HG03460 (cell line): Measurements from ENCODE around the gene EXO1.
"Not testable (repeated sequence)": the region's sequence is repeated elsewhere in the genome, so short reads cannot be mapped to it uniquely, and the experiment has no call there.

Experiments
- ATAC-seq: cut with Tn5 transposase; IDR thresholded peaks from one replicate; pipeline ENCODE4 v1.9.1; 2021; ENCODE audit not compliant: unreplicated experiment

Gene EXO1

DNA sequence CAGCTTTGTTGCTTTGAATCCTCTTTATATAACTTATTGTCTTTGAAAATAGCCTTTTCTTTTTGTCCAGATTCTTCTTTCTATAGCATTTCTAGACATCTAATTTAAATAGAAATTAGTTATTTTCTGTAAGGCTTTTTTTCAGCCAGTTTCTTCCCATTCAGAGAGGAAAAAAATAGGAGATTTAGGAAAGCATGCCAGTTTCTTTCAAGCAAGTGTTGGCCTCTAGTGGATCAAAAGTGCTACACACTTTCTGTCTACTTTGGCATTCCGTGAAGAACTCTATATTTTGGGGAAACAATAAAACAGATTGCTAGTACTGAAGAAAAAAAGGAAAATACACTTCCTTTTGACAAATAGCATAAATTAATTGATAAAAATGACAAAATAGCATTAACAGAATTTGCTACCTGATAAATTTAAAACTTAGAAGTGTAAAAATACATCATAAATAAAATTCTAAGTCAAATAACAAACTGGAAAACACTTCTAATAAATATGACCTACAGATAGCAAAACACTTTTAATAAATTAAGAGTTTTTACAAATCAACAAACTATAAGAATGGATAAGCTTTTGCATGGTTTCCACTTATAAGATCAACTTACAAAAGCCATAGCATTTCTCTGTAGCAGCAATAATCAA lies 13.1 kb upstream of the EXO1 start:
- no peak for ATAC-seq

DNA sequence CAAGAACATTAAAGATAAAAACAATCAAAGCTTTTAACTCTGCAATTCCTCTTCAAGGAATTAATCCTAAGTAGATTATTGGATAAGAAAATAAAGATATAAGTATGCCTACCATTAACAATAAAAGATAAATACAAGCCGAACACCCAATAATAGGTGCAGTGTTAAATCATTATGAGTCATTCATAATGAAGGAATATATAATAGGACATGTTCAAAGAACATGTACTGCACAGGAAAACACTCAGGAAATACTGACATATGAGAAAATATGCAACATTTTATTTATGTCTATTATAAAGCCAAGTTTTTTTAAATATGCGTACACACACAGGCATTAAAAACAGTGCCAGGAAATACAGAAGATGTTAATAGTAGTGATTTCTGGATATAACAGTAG lies 11.1 kb upstream of the EXO1 start:
- ATAC-seq, result no peak

DNA sequence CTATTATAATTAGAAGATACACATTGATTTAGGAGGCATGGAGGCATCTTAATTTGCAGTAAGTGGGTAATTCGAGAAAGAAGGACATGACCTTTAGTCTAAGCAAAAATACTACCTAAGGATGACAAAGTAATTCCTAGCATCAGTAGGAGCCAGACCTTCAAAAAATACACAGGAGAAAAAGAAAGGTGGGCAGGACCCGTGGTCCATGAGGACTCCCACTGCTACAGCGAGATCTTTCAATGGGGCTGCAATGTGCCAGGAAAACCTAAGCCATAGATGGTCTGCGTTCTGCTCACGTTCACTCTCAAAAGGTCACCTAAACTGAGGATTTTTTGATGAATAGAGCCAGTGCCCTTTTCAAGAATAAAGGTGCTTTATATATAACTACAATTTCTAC lies 10.6 kb upstream of the EXO1 start:
- no peak for ATAC-seq

DNA sequence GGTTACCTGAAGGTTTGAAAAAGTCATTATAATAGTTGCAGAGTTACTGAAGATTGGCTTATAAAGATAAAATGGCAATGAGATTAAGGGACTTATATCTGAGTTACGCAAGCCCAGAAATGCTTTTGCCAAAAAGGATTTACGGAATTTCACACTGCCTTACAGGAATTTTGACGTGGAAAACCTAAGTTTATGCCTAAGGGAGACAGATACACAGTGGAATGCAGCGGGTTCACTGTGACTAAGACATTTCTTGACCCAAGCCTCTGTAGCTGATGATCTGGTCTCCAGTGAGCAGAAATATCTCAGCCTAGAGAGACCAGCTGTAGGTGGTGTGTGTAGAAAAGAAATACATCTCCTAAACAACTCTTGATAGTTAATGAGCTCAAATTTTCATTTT lies 10.1 kb upstream of the EXO1 start:
- no peak for ATAC-seq

DNA sequence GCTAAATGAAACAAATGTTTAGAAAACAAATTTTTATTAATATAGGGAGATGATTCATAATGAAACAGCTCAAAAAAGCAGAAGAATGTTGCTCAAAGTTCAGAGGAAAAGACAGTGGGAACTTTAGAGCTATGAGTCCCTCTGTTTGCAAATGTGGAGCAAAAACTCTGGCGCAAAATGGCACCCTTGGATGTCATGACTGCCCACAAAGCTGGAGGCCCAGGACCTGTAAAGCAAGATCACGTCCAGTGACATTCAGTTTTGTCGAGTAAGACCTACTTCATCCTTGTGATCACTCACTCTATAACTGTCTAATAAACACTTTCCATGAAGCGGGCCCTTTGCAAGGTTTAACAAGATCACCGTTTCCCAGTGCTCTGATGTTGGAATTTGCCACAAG lies 9.1 kb upstream of the EXO1 start:
- ATAC-seq, result peak; percentile 41

DNA sequence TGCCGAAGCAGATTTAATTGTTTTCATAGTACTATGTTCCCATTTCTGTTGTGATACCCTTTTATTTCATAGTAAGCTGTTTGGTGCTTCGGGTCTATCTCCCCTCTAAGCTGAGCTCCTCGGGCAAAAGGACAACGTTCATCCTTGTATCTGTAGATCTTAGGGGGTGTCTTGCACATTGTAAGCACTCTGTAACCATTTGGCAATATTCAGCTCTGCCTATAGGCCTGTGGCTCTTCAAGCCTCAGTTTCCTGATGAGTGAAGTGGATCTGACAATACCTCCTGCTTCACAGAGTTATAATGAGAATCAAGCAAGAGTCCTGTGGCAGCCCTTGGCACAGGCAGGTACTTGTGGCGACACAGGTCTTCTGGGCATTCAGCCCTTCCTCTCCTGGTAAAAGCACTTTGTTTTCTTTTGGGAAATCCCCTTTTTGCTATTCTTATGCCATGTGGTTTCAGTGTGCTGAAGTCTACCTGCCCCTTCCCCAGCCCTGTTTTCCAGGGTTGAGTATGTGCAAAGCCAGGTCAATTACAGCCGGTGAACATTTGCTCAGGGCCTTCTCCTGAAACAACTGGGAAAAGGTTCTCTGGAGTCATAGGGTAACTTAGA lies 8.5 kb upstream of the EXO1 start:
- ATAC-seq, result peak; percentile 57

DNA sequence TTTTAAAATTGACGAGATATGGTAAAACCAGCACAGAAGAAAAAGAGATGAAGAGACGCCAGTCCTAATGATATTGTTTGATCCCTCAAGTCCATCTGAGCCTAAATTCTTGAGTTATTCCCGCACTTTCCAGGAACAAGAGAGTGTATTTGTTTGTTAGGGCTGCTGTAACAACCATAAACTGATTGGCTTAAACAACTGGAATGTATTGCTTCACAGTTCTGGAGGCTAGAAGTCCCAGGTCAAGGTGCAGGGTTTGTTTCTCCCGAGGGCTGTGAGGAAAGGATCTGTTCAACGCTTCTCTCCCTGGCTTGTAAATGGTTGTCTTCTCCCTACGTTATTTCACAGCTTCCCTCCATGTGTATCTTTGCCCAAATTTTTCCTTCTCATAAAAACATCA lies 7.8 kb upstream of the EXO1 start:
- no peak for ATAC-seq

DNA sequence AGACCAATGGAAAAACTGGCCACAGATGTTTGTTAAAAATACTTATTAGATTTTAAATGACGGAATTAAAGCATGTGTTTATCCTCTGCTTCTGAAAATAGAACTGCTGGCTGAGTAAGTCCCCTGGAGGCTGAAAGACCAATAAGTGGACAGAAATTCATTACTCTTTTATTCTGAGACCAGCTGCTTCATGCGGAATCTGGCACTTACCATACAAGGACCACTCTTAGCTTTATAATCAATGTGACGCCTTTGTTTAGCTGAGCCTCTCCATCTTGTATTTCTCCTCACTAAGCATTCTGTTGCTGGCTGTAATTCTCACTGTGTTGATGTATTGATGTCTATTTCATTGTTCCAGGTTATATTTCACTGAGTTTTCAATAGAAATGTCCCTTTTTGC lies 6.3 kb upstream of the EXO1 start:
- ATAC-seq, result no peak

DNA sequence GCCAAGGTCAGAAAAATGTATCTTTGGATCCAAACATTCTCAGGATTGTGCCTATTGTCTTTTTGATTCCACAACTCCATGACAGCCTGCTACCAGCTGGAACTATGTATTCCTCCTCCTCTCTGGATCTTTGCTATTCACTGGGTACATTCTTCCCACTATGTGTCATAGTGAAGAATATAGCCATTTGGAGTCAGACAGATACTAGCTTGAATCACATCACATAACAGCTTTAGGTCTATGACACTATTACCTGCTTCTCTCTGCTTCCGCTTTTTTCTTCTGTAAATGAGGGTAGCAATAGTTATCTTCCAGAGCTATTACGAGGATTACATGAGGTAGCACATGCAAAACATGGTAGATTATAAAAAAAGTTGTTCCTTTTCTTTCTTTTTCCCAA lies 5.4 kb upstream of the EXO1 start:
- ATAC-seq, result no peak

DNA sequence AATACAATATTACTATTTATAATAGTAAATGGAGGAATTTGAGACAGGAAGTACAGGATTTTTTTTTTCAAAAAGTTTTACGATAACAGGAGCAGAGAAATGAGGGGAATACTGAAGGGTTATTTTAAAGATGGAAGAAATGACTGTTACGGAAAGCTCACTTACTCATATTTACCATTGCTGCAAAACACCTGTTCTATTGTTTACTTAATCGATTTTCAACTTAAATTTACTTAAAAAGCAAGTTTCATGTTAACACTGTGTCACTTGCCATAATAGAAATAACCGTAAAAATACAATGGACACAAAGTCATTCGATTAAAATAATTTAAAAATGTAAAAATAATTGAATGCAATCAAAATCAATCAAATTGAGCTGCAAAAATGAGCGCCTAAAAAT lies 3.4 kb upstream of the EXO1 start:
- ATAC-seq, result no peak

DNA sequence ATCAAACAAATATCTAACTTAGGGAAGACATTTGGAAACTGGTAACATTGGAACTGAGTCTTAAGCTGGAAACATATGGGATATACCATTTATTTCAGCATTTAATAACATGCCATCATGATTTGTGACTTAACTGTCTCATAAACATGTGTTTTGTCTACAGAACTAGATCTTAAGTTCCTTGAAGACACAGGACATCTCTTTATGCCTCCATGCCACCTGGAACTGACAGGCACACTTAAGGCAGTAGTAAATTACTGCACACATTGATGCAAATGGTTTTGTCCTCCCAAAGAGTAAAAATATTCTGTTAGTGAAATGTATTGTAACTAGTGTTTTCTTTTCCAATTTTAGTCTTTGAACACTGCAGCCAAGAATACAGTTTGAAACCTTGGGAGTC lies 1.6 kb upstream of the EXO1 start:
- ATAC-seq, result no peak

DNA sequence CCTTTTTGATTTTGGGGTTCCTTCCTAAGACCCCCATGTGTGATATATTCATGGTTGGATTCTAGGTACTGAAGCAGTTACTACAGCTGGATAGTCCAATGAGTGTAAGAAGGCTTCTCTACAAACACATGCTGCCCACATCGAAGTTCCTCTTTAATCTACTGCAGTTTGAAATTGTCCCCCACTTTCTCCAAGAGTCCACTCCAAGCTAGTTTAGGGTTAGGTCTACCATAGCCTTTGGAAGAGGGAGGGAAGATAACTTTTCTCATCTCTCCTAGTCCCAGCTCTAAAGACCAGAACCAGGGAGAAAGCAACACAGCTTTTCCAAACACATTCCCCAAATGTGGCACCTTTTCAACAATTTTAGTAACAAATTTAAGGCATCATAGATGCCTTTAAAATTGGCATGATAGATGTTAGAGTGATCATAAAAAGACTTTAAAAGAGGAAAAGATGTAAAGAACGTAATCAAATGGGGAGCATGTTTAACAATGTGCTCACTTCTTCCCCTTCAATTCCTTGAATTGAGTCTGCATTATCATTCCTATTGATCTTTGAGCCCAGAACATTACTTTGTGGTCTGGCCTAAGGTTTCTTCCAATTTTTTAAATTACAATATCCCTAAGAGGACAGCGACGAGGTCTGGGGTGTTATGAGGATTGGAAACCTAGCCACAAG lies 1.0 kb upstream of the EXO1 start:
- ATAC-seq, result no peak

DNA sequence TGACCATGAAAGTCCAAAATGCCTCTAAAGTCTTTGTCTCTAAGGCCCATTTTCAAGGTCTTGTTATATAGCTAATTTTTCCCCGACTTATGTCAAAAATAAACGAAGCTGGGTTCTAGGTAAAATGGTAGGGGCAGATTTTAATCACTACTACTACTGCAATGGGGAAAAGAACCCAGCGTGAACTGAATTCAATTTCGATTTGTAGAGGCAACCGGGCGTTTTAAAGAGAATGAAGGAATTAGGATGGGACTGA lies 536 bp upstream of the EXO1 start:
- no peak for ATAC-seq

DNA sequence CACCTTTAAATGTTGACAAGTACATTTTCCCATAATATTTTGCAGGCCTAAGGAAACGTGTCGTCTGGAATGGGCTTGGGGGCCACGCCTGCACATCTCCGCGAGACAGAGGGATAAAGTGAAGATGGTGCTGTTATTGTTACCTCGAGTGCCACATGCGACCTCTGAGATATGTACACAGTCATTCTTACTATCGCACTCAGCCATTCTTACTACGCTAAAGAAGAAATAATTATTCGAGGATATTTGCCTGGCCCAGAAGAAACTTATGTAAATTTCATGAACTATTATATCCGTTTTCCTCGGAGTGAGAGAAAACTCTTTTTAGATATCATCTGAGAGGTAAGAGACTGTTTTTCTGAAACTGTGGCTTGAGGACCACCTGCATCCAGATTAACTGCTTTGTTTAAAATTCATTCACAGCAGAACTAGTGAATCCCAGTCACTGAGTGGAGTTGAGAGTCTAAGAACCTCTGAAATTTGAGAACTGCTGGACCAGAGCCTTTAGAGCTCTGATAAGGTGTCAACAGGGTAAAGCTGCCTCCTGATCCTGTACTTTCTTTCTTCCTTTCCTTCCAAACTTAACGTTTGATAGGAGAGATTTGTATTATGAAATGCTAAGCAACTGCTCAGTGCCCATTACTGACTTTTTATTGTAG lies 811 bp downstream of the EXO1 start:
- peak; percentile 6 for ATAC-seq

DNA sequence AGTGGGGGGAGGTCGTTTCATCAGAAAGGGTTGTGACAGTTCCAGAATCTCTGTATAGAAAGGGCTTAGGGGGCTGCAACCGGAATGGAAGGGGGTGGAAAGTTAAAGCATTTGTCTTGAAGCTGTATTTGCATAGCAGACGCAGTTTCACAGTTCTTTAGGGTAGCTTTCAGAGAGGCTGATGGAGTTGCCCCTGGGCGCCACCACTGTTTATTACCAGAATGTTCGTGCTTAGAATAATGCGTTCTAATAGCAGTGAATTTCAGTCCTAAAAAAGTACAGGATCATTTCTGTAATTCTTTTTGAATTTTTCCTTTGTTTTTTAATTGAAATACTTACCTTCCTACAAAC lies 1.3 kb downstream of the EXO1 start:
- no peak for ATAC-seq

DNA sequence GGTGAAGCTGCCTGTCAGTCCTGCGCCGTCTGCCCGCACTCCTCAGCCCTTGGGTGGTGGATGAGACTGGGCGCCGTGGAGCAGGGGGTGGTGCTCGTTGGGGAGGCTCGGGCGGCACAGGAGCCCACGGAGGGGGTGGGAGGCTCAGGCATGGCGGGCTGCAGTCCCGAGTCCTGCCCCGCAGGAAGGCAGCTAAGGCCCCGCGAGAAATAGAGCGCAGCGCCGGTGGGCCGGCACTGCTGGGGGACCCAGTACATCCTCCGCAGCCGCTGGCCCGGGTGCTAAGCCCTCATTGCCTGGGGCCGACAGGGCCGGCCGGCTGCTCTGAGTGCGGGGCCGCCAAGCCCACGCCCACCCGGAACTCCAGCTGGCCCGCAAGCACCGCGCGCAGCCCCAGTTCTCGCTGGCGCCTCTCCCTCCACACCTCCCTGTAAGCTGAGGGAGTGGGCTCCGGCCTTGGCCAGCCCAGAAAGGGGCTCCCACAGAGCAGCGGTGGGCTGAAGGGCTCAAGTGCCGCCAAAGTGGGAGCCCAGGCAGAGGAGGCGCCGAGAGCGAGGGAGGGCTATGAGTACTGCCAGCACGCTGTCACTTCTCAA lies 7.6 kb downstream of the EXO1 start:
- ATAC-seq, result not testable (repeated sequence)

DNA sequence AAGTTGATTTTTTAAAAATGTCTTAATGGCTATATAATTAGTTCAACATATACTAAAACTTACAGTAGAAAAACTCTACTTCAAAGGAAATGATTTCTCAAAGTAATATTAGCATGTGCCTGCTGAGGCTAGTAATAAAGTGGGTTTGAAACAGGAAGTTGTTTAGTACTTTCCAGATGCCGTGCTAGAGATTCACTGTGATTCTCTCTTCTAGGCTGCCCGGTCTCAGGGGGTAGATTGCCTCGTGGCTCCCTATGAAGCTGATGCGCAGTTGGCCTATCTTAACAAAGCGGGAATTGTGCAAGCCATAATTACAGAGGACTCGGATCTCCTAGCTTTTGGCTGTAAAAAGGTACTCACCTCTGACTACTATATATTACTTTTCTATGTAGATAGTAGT lies 9.1 kb downstream of the EXO1 start:
- no peak for ATAC-seq

DNA sequence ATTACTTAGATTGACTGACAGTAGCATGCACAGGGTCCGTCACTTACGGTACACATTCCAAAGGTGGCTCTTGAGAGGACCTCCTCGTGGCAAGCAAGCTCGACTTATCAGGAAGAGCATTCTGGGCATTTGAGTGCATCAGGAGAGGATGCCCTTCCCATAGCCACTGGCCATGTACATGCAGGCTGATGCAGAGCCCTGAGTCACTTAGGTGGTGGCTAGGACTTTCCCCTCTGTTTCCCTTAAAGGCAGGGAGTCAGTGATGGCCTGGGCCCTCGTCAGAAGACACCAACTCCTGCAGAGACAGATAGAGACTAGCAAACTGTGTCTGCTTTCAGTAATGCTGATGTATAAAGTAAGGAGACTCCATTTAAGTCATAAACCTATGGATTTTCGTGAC lies 12.9 kb downstream of the EXO1 start:
- no peak for ATAC-seq

DNA sequence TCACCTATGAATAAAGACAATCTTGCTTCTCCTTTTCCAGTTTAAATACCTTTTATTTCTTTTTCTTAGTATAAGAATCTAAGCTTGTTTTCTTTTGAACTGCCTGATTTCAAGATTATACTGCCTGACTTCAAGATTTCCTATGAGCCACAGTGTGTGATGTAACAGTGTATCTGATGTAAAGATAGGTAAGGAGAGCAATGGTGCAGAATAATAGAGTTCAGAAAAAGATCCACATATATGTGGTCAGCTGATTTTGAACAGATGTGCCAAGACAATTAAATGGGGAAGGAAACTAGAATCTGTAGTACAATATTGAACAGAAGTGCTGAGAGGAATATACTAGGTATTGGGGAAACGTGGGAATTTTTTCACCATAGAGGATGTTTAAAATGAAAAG lies 21.0 kb downstream of the EXO1 start:
- ATAC-seq, result no peak

DNA sequence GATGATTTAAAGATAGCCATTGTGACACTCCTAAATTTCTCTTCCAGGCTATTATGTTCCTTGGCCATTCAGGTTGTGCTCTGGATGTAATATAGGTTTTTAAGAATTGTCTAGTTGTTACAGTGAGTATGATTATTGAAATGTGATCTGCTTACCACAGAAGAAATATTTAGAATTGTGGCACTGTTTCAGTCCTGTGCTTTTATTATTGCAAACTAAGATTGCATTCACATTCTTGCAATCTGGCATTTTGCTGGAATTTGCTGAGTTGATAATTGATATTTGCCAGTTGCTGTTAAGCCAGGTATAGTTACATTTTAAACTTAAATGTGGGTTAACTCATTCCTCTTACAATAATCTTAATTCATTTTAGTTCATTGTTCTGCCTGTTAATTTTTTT lies 22.3 kb downstream of the EXO1 start:
- no peak for ATAC-seq

DNA sequence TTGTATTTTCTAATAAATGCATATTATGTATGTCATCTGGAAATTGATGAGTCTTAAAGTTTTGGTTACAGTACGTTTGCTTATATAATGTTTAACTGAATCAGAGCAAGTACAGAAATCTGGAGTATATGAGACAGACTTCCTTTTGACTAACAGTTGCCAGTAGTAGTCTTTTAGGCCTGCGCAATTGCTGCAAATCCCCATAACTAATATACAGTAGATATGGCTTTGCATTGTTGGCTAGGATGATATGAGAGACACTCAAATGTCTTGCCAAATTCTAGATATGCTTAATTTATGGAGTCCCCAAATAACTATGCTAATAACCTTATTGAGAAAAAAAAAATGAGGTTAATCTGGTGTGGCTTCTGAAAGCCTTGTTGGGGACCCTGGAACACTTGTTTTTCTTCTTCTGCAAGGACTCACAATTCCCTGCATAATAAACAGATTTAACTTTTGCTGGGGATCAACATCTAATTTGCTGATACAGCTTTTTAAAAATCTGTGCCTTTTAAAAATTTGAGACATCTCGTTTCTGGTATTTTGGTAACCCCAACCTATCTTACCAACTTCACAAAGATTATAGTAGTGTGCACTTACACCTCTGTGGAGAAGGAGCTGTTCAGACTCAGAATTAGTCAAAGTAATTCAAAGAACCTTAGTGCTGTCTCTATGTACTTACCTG lies 22.9 kb downstream of the EXO1 start:
- no peak for ATAC-seq

DNA sequence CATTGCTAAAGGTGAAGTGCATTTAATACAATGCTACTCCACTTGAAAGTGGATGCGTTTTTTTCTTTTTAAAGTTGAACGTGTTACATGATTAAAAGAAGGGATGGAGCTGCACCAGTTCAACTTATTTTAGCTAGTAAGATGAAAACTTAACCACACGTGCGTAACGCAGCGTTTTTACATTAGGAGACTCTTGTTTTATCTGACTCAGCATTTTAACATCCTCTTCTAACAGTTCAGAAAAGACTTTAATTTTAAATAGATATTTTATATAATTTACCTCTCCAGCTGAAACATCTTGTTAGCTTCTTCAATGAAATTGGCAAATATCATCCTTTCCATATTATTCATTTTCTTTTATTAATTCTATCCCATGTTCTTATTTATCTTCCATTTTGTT lies 33.4 kb downstream of the EXO1 start:
- no peak for ATAC-seq
